ENCODE data around the gene SMIM15.

DNA sequence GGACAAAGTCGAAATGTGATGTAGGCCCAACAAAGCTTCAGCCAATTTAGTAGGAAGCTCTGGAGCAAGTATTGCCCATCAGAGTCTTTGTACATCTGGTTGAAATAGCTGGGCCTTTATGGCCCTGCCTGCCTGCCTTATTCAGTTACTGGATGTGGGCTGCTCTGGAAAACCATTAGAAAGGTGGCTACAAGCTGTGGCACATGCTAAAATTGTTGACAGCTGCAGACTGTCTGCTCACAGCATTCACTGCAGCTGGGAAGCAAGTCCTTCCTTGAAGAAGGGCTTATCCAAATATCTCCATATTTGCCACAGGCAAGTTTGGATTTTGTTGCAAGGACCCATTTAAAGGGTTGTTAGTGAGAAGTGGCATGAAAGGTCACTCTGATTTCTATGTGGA, 24.4 kb downstream of the SMIM15 start:
- no peak for TF ChIP-seq NRF1 (conservative IDR thresholded peaks at IDR 0.05; ENCODE audit: low read depth, low read length)
- TF ChIP-seq, protein P1, sequence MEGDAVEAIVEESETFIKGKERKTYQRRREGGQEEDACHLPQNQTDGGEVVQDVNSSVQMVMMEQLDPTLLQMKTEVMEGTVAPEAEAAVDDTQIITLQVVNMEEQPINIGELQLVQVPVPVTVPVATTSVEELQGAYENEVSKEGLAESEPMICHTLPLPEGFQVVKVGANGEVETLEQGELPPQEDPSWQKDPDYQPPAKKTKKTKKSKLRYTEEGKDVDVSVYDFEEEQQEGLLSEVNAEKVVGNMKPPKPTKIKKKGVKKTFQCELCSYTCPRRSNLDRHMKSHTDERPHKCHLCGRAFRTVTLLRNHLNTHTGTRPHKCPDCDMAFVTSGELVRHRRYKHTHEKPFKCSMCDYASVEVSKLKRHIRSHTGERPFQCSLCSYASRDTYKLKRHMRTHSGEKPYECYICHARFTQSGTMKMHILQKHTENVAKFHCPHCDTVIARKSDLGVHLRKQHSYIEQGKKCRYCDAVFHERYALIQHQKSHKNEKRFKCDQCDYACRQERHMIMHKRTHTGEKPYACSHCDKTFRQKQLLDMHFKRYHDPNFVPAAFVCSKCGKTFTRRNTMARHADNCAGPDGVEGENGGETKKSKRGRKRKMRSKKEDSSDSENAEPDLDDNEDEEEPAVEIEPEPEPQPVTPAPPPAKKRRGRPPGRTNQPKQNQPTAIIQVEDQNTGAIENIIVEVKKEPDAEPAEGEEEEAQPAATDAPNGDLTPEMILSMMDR (IDR thresholded peaks at IDR 0.05 in 2 of 3, conservative IDR thresholded peaks at IDR 0.05 in 1 of 3; ENCODE audit: control insufficient read depth in 2 of 3, extremely low read depth in 1 of 3, insufficient read depth in 1 of 3, low read depth in 3 of 3, low read length in 3 of 3): no peak

Measured in GM12878 (cell line).